Neural cell (in vitro differentiated cells): ENCODE data around the gene MAPK8. TPM values are rescaled to one million over a fixed set of nuclear protein-coding genes. Genes with fewer than 3 reads are reported as not detected.

Source experiments
- H2AFZ ChIP-seq: fragments of 200-600, 300-800 bp; sonication (generic), shearing (Covaris generic); 2 replicates; pipeline ENCODE4 v1.6.0; 2014; ENCODE audit warnings: low read depth, mild to moderate bottlenecking, antibody characterized with exemption, low read length, moderate library complexity
- H3F3A ChIP-seq: fragments of 200-600 bp; shearing (Covaris generic); 2 replicates; pipeline ENCODE4 v1.6.1; 2016; ENCODE audit warnings: mild to moderate bottlenecking, moderate library complexity, mixed read lengths, antibody characterized with exemption, low read length; ENCODE audit not compliant: insufficient read depth, poor library complexity, severe bottlenecking
- H3K27ac ChIP-seq: fragments of 200-600, 300-800 bp; sonication (generic), shearing (Covaris generic); 2 replicates; pipeline ENCODE4 v1.5.1; 2014; ENCODE audit warnings: mild to moderate bottlenecking, low read length, moderate library complexity
- H3K27me3 ChIP-seq: fragments of 300-800, 200-600 bp; sonication (generic), shearing (Covaris generic); 2 replicates; pipeline ENCODE4 v1.6.0; 2014; ENCODE audit warnings: mild to moderate bottlenecking, low read depth, low read length, moderate library complexity; ENCODE audit not compliant: insufficient read depth
- H3K36me3 ChIP-seq: fragments of 300-800, 200-600 bp; sonication (generic), shearing (Covaris generic); 2 replicates; pipeline ENCODE4 v1.5.1; 2014; ENCODE audit warnings: mild to moderate bottlenecking, antibody characterized with exemption, low read length, moderate library complexity; ENCODE audit not compliant: insufficient read depth
- H3K4me2 ChIP-seq: fragments of 300-800, 200-600 bp; sonication (generic), shearing (Covaris generic); 2 replicates; pipeline ENCODE4 v1.6.0; 2014; ENCODE audit warnings: mild to moderate bottlenecking, low read length
- H3K4me3 ChIP-seq: fragments of 300-800, 200-600 bp; sonication (generic), shearing (Covaris generic); 2 replicates; pipeline ENCODE4 v1.5.1; 2014; ENCODE audit warnings: mild to moderate bottlenecking, low read length, moderate library complexity
- H3K79me2 ChIP-seq: fragments of 200-600 bp; shearing (Covaris generic); replicated peaks from 2 replicates; pipeline ENCODE4 v1.6.0; 2014; ENCODE audit warnings: mild to moderate bottlenecking, low read length, moderate library complexity; ENCODE audit not compliant: insufficient read depth
- H3K9ac ChIP-seq: fragments of 300-800, 200-600 bp; sonication (generic), shearing (Covaris generic); 2 replicates; pipeline ENCODE4 v1.6.1; 2016; ENCODE audit warnings: mild to moderate bottlenecking, low read length, mixed read lengths
- H3K9me2 ChIP-seq: fragments of 200-600 bp; shearing (Covaris generic); 2 replicates; pipeline ENCODE4 v1.6.1; 2016; ENCODE audit warnings: mild to moderate bottlenecking, low read length, mixed read lengths; ENCODE audit not compliant: insufficient read depth
- H3K9me3 ChIP-seq: fragments of 200-600, 300-800 bp; sonication (generic), shearing (Covaris generic); 2 replicates; pipeline ENCODE4 v1.6.1; 2016; ENCODE audit warnings: mild to moderate bottlenecking, mixed run types, low read length, moderate library complexity, mixed read lengths
- H4K20me1 ChIP-seq: fragments of 200-600 bp; shearing (Covaris generic); 2 replicates; pipeline ENCODE4 v1.6.1; 2016; ENCODE audit warnings: mild to moderate bottlenecking, mixed run types; ENCODE audit not compliant: insufficient read depth
- EP300 ChIP-seq: fragments of 450-650 bp; conservative IDR thresholded peaks from 2 replicates; pipeline ENCODE4 v1.6.1; 2014; ENCODE audit warnings: antibody characterized with exemption, mild to moderate bottlenecking, moderate library complexity; ENCODE audit not compliant: poor library complexity, severe bottlenecking
- EZH2 ChIP-seq: fragments of 200-600, 300-800 bp; shearing (Covaris generic), sonication (generic); IDR thresholded peaks from 2 replicates; pipeline ENCODE4 v1.6.1; 2014; ENCODE audit warnings: antibody characterized with exemption, low read length, borderline replicate concordance, mild to moderate bottlenecking; ENCODE audit not compliant: insufficient read depth, poor library complexity, severe bottlenecking
- MXI1 ChIP-seq: fragments of 450-650 bp; conservative IDR thresholded peaks from 2 replicates; pipeline ENCODE4 v1.6.1; 2014; ENCODE audit warnings: antibody characterized with exemption, mild to moderate bottlenecking; ENCODE audit not compliant: poor library complexity, severe bottlenecking
- POLR2AphosphoS5 ChIP-seq: IDR thresholded peaks from 2 replicates; pipeline ENCODE4 v1.6.1; 2012
- RAD21 ChIP-seq: fragments of 450-650 bp; conservative IDR thresholded peaks from 2 replicates; pipeline ENCODE4 v1.6.1; 2014; ENCODE audit warnings: antibody characterized with exemption, mild to moderate bottlenecking, moderate library complexity
- SMC3 ChIP-seq: fragments of 450-650 bp; conservative IDR thresholded peaks from 2 replicates; pipeline ENCODE4 v1.6.1; 2014; ENCODE audit warnings: antibody characterized with exemption, mild to moderate bottlenecking, moderate library complexity; ENCODE audit not compliant: poor library complexity
- TAF1 ChIP-seq: IDR thresholded peaks from 2 replicates; pipeline ENCODE4 v1.6.1; 2012; ENCODE audit warnings: low read depth
- polyA plus RNA-seq: library from polyadenylated mRNA; depleted of rRNA; stranded (reverse); fragments of >200 nt; gene quantifications from 2 replicates; pipeline ENCODE4 v1.2.3, GENCODE V29; 2014
- TF ChIP-seq, protein P1 (sequence below): IDR thresholded peaks from 2 replicates; pipeline ENCODE4 v1.6.1; 2012; ENCODE audit warnings: borderline replicate concordance
- TF ChIP-seq, protein P2 (sequence below): fragments of 450-650 bp; IDR thresholded peaks from 2 replicates; pipeline ENCODE4 v1.5.1; 2014; ENCODE audit warnings: antibody characterized with exemption, mild to moderate bottlenecking, moderate library complexity; ENCODE audit not compliant: poor library complexity, severe bottlenecking

Gene MAPK8
- polyA plus RNA-seq, 1 donor from 2014 or later: 187 TPM

DNA sequence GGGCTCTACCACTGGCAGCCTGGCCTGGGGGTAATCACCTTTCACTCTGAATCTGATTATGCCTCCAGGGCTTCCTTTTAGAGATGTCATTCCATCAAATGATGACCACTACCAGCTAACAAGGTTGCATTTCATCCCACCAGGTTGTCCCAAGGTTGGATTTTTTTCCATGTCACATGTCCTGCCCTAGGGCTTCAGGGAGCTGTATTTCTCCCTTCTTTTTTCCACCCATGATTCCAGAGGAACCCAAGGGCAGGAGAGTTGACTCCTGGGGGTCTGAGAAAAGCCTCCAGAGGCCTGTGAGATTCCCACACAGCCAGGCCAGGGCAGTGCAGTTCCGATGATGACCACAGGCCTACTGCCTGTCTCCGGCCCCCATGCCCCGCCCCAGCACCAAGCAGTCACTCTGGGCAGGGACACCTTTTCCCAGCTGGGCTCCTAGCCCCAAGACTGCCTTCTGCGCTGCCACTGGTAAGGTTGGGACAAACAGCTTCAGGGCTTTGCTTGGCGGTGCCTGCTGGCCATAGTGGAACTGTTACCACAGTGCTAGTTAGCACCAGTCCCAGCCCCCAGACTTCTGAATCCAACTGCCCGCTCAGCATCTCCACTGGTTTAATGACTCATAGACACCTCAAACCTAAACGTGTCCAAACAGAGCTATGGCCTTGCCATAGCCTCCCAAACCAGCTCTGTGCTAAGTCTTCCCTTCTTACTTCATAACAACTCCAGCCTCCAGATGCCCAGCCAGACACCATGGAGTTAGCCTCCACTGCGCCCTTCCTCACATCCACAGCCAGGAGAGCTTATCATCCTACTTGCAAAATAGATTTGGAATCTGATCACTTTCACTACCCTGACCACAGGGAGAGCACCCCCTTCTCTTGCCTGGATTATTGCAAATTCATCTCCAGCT lies 164.7 kb downstream of the MAPK8 start (continued):
- TF ChIP-seq EP300: no peak
- TF ChIP-seq TAF1: no peak

DNA sequence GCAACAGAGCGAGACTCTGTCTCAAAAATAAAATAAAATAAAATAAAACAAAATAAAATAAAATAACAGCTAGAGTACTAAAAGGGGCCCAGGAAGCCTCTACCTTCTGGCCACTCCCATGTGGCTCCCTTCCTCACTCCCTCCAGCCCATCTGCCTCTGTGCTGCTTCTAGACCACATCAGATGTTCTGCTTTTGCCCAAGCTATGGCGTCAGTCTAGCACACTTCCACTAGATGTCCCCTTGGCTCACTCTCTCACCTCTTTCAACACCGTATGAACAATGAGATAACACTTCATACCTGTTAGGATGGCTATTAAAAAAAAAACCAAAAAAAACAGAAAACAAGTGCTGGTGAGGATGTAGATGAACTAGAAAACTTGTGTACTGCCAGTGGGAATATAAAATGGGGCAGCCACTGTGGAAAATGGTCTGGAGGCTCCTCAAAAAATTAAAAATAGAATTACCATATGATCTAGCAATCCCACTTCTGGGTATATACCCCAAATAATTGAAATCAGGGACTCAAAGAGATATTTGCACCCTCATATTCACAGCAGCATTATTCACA lies 166.1 kb downstream of the MAPK8 start:
- no peaks in the 10 kb centered on the region for H3K79me2 ChIP-seq
- TF ChIP-seq RAD21: no peak
- TF ChIP-seq, protein P1, sequence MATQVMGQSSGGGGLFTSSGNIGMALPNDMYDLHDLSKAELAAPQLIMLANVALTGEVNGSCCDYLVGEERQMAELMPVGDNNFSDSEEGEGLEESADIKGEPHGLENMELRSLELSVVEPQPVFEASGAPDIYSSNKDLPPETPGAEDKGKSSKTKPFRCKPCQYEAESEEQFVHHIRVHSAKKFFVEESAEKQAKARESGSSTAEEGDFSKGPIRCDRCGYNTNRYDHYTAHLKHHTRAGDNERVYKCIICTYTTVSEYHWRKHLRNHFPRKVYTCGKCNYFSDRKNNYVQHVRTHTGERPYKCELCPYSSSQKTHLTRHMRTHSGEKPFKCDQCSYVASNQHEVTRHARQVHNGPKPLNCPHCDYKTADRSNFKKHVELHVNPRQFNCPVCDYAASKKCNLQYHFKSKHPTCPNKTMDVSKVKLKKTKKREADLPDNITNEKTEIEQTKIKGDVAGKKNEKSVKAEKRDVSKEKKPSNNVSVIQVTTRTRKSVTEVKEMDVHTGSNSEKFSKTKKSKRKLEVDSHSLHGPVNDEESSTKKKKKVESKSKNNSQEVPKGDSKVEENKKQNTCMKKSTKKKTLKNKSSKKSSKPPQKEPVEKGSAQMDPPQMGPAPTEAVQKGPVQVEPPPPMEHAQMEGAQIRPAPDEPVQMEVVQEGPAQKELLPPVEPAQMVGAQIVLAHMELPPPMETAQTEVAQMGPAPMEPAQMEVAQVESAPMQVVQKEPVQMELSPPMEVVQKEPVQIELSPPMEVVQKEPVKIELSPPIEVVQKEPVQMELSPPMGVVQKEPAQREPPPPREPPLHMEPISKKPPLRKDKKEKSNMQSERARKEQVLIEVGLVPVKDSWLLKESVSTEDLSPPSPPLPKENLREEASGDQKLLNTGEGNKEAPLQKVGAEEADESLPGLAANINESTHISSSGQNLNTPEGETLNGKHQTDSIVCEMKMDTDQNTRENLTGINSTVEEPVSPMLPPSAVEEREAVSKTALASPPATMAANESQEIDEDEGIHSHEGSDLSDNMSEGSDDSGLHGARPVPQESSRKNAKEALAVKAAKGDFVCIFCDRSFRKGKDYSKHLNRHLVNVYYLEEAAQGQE: no peak
- TF ChIP-seq TAF1: no peak
- no peak for TF ChIP-seq POLR2AphosphoS5
- TF ChIP-seq MXI1: no peak
- TF ChIP-seq, protein P2, sequence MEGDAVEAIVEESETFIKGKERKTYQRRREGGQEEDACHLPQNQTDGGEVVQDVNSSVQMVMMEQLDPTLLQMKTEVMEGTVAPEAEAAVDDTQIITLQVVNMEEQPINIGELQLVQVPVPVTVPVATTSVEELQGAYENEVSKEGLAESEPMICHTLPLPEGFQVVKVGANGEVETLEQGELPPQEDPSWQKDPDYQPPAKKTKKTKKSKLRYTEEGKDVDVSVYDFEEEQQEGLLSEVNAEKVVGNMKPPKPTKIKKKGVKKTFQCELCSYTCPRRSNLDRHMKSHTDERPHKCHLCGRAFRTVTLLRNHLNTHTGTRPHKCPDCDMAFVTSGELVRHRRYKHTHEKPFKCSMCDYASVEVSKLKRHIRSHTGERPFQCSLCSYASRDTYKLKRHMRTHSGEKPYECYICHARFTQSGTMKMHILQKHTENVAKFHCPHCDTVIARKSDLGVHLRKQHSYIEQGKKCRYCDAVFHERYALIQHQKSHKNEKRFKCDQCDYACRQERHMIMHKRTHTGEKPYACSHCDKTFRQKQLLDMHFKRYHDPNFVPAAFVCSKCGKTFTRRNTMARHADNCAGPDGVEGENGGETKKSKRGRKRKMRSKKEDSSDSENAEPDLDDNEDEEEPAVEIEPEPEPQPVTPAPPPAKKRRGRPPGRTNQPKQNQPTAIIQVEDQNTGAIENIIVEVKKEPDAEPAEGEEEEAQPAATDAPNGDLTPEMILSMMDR: no peak
- no peak for TF ChIP-seq SMC3
- no peak for TF ChIP-seq EZH2
- no peak for TF ChIP-seq EP300

DNA sequence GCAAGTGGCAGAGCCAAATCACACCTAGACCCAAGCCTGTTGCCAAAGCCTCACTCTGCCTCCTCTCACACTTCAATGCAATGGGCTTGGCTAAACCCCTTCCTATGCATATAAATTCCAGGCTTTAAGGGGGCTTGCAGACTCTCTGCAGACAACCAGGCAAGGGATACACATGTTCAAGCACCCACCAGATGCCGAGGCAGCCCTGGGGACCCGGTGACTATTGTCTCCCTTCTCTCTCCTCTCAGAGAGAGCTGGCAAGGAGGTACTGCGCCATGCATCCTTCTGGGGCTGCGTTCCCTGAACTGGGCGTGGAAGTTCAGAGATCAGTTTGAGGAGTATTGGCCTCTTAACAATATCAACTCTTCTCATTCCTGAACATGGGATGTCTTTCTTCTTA lies 167.2 kb downstream of the MAPK8 start:
- H2AFZ ChIP-seq: no peak overlapping the region
- no peaks in the 10 kb centered on the region for H4K20me1 ChIP-seq
- no peaks in the 10 kb centered on the region for H3K27me3 ChIP-seq
- no peaks in the 10 kb centered on the region for H3K9me2 ChIP-seq
- H3K27ac ChIP-seq: no peak overlapping the region
- H3K4me2 ChIP-seq: no peak overlapping the region
- no peaks in the 10 kb centered on the region for H3F3A ChIP-seq
- no peaks in the 10 kb centered on the region for H3K9me3 ChIP-seq
- no peak overlapping the region for H3K4me3 ChIP-seq
- no peak overlapping the region for H3K9ac ChIP-seq
- H3K79me2 ChIP-seq: no peaks in the 10 kb centered on the region
- H3K36me3 ChIP-seq: no peaks in the 10 kb centered on the region
- TF ChIP-seq, protein P1: no peak
- TF ChIP-seq EP300: no peak
- TF ChIP-seq, protein P2: no peak
- TF ChIP-seq SMC3: no peak
- TF ChIP-seq RAD21: no peak
- no peak for TF ChIP-seq EZH2
- no peak for TF ChIP-seq POLR2AphosphoS5
- no peak for TF ChIP-seq TAF1
- TF ChIP-seq MXI1: no peak

More for the DNA sequence above, 166.1 kb downstream of the MAPK8 start:
- Histone ChIP-seq H3K27me3 (no peaks in the 10 kb centered on the region), H3F3A (no peaks in the 10 kb centered on the region), H4K20me1 (no peaks in the 10 kb centered on the region), H2AFZ (no peak overlapping the region), H3K4me2 (no peak overlapping the region), H3K9me2 (no peaks in the 10 kb centered on the region), H3K27ac (no peak overlapping the region), H3K9me3 (no peaks in the 10 kb centered on the region), H3K9ac (no peak overlapping the region), H3K36me3 (no peaks in the 10 kb centered on the region), H3K4me3 (no peak overlapping the region)
